ENCODE data around the gene NELFCD. TPM values are rescaled to one million over a fixed set of nuclear protein-coding genes. Genes with fewer than 3 reads are reported as not detected.

Gene NELFCD
- total RNA-seq = 10 to 100 TPM; 47.9 to 51.7 (median 50.0) TPM
- long read RNA-seq, donor 1, transcript NELFCD-213 (15 exons, 2,305 nt) = major isoform, 52 of 87 reads
- long read RNA-seq, donor 1, partial matches to known transcripts = 9 of 87 reads
- long read RNA-seq, donor 1, other reads (novel, unspliced or antisense) = 26 of 87 reads
- long read RNA-seq, donor 2, transcript NELFCD-213 (15 exons, 2,305 nt) = major isoform, 40 of 53 reads
- long read RNA-seq, donor 2, partial matches to known transcripts = 9 of 53 reads
- long read RNA-seq, donor 2, other reads (novel, unspliced or antisense) = 4 of 53 reads

- DNase-seq = peak; percentile 92 to 96 (median 93)
- Histone ChIP-seq H3K9me3 (no peaks in the 10 kb centered on the region), H3K4me3 (peak within 1 kb of the TSS; percentile 61), H3K36me3 (ENCODE audit: low read depth) (no peaks in the 10 kb centered on the region), H3K4me1 (ENCODE audit: low read depth) (peaks cover 19% of the 10 kb centered on the region)
- no peak for TF ChIP-seq CTCF (IDR thresholded peaks at IDR 0.05)
- intact Hi-C loops (cut with DNase I, micrococcal nuclease) = no loop called here
- ATAC-seq = peak; percentile 98
These were observed at the start of gene NELFCD for GRCh38 chr20:58980711-58981627. TSS of gene NELFCD (plus strand) at chr20:58981256. CDS start at chr20:58981310, 54 bp downstream.

GRCh38 chr20:58932170-58932569 lies 48.9 kb upstream of the NELFCD start:
- ATAC-seq (no peak), DNase-seq (no peak)
- intact Hi-C loops (cut with DNase I, micrococcal nuclease) = no loop called here
- Histone ChIP-seq H3K9me3 (peaks cover 3% of the 10 kb centered on the region), H3K4me1 (ENCODE audit: low read depth) (no peaks in the 10 kb centered on the region), H3K36me3 (ENCODE audit: low read depth) (no peaks in the 10 kb centered on the region), H3K4me3 (no peak overlapping the region)
- TF ChIP-seq CTCF (IDR thresholded peaks at IDR 0.05) = no peak

DNA sequence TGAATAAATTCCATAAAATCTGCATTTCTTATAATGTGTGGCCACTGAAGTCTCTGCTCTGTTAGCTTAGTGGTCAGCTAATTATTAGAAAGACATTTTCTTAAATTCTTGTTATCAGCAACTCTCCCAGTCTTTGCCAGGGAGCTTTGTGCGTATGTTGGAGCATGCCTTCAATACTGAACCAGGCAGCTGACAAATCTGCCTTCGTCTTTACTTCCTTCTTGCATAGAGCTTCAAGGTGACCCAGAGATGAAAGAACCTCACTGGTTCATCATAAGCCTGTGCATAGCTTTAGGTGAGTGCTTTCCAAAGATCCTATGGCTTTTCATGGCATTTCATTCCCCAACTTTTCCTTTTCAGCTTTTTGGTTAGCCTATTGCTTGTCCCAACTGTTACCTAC lies 43.0 kb upstream of the NELFCD start:
- peaks cover 3% of the 10 kb centered on the region for H3K9me3 ChIP-seq
- no peaks in the 10 kb centered on the region for H3K36me3 ChIP-seq (ENCODE audit: low read depth)
- no peak overlapping the region for H3K4me3 ChIP-seq
- no peak for DNase-seq
- no peak for ATAC-seq
- no peak for TF ChIP-seq CTCF (IDR thresholded peaks at IDR 0.05)
- no peaks in the 10 kb centered on the region for H3K4me1 ChIP-seq (ENCODE audit: low read depth)
- intact Hi-C loops (cut with DNase I, micrococcal nuclease) = no loop called here

DNA sequence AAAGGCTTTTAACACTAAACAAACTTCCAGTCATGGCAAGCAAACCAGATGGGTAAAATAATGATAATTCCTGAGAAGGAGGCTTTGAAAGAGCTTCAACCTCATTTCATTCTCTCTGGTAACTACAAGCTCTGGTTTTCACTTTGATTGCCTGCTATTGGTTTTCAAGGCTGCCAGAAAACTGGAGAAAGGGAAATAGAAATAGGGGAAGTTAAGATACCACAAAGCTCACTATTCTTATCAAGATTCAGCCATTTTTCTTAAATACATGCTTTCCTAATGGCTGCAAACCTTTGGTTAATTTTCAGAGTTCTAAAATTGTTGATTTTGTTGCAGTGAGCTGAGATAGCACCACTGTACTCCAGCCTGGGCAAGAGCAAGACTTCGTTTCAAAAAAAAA lies 42.5 kb upstream of the NELFCD start:
- no peak for TF ChIP-seq CTCF (IDR thresholded peaks at IDR 0.05)
- DNase-seq (no peak), ATAC-seq (no peak)
- Histone ChIP-seq H3K4me3 (no peak overlapping the region), H3K36me3 (ENCODE audit: low read depth) (no peaks in the 10 kb centered on the region), H3K4me1 (ENCODE audit: low read depth) (no peaks in the 10 kb centered on the region), H3K9me3 (peaks cover 3% of the 10 kb centered on the region)
- intact Hi-C loops (cut with DNase I, micrococcal nuclease) = no loop called here

GRCh38 chr20:58941471-58941870 lies 39.6 kb upstream of the NELFCD start:
- DNase-seq = no peak
- Histone ChIP-seq H3K36me3 (ENCODE audit: low read depth) (no peaks in the 10 kb centered on the region), H3K9me3 (no peaks in the 10 kb centered on the region), H3K4me1 (ENCODE audit: low read depth) (no peaks in the 10 kb centered on the region), H3K4me3 (no peak overlapping the region)
- TF ChIP-seq CTCF (IDR thresholded peaks at IDR 0.05) = no peak
- no peak for ATAC-seq
- intact Hi-C loops (cut with DNase I, micrococcal nuclease) = no loop called here
